Mesodermal cell (in vitro differentiated cells): Measurements from ENCODE around the gene GPR176.

Experiments
- H3K27ac ChIP-seq: 2 replicates; pipeline ENCODE4 v1.7.0; 2013; ENCODE audit warnings: mild to moderate bottlenecking, low read depth, low read length, moderate library complexity; ENCODE audit not compliant: severe bottlenecking
- H3K36me3 ChIP-seq: 2 replicates; pipeline ENCODE4 v1.7.1; 2013; ENCODE audit warnings: mild to moderate bottlenecking, low read length, moderate library complexity; ENCODE audit not compliant: control insufficient read depth, insufficient read depth
- H3K4me1 ChIP-seq: one replicate; pipeline ENCODE4 v1.7.1; 2013; ENCODE audit warnings: mild to moderate bottlenecking, low read length; ENCODE audit not compliant: insufficient read depth, control insufficient read depth, poor library complexity, severe bottlenecking
- H3K4me3 ChIP-seq: 2 replicates; pipeline ENCODE4 v1.7.0; 2013; ENCODE audit warnings: low read length, control low read depth, mild to moderate bottlenecking; ENCODE audit not compliant: insufficient read depth, poor library complexity, severe bottlenecking; ENCODE audit errors: extremely low read depth
- H3K9me3 ChIP-seq: 2 replicates; pipeline ENCODE4 v1.7.1; 2013; ENCODE audit warnings: mild to moderate bottlenecking, low read length, moderate library complexity; ENCODE audit not compliant: control insufficient read depth
- WGBS, 2 experiments: methylation state at CpG; one replicate each; pipeline ENCODE4 v1.1.5; 2013; ENCODE audit warnings: missing lambda C conversion rate in 2 of 2; ENCODE audit not compliant: insufficient coverage in 2 of 2; 5-methylcytosine and 5-hydroxymethylcytosine counted together

The GPR176 gene

GRCh38 chr15:39935241-39935640 lies 15.2 kb upstream of the GPR176 start:
- no peaks in the 10 kb centered on the region for H3K9me3 ChIP-seq
- no peak overlapping the region for H3K27ac ChIP-seq
- H3K4me1 ChIP-seq = peaks cover 24% of the 10 kb centered on the region
- H3K36me3 ChIP-seq = peaks cover 36% of the 10 kb centered on the region
- 91 to 94% methylated on average over 4 of the region's 4 CpGs for WGBS, 2 experiments
- H3K4me3 ChIP-seq = peak overlapping the region; percentile 61

GRCh38 chr15:39934397-39935071 lies 14.5 kb upstream of the GPR176 start:
- 27 to 45% methylated on average over 11 to 13 of the region's 13 CpGs for WGBS, 2 experiments

GRCh38 chr15:39931615-39932014 lies 11.5 kb upstream of the GPR176 start:
- Histone ChIP-seq H3K9me3 (no peaks in the 10 kb centered on the region), H3K36me3 (peaks cover 14% of the 10 kb centered on the region), H3K27ac (no peak overlapping the region), H3K4me3 (no peak overlapping the region), H3K4me1 (peaks cover 6% of the 10 kb centered on the region)
- WGBS, 2 experiments = no CpG with 5 or more reads among the region's 3 CpGs

More at GRCh38 chr15:39934397-39935071, 14.5 kb upstream of the GPR176 start:
- H3K9me3 ChIP-seq = no peaks in the 10 kb centered on the region
- H3K36me3 ChIP-seq = peaks cover 29% of the 10 kb centered on the region
- peak overlapping the region; percentile 61 for H3K4me3 ChIP-seq
- H3K4me1 ChIP-seq = peaks cover 17% of the 10 kb centered on the region
- H3K27ac ChIP-seq = peak overlapping the region; percentile 97

GRCh38 chr15:39926526-39926925 lies 6.5 kb upstream of the GPR176 start:
- H3K4me3 ChIP-seq = no peak overlapping the region
- 100% methylated on average over 4 to 5 of the region's 5 CpGs for WGBS, 2 experiments
- H3K36me3 ChIP-seq = no peaks in the 10 kb centered on the region

GRCh38 chr15:39925112-39925842 lies 5.2 kb upstream of the GPR176 start:
- Histone ChIP-seq H3K4me1 (no peaks in the 10 kb centered on the region), H3K27ac (no peak overlapping the region), H3K36me3 (no peaks in the 10 kb centered on the region), H3K4me3 (no peak overlapping the region), H3K9me3 (no peaks in the 10 kb centered on the region)
- WGBS, 2 experiments = 92 to 94% methylated on average over 2 of the region's 5 CpGs

More at GRCh38 chr15:39926526-39926925, 6.5 kb upstream of the GPR176 start:
- no peaks in the 10 kb centered on the region for H3K9me3 ChIP-seq
- H3K4me1 ChIP-seq = no peaks in the 10 kb centered on the region
- no peak overlapping the region for H3K27ac ChIP-seq

- 57 to 65% methylated on average over 2 of the region's 3 CpGs for WGBS, 2 experiments
- no peak overlapping the region for H3K4me3 ChIP-seq
- no peaks in the 10 kb centered on the region for H3K36me3 ChIP-seq
- no peaks in the 10 kb centered on the region for H3K4me1 ChIP-seq
- no peak overlapping the region for H3K27ac ChIP-seq
- H3K9me3 ChIP-seq = no peaks in the 10 kb centered on the region
Observed at GRCh38 chr15:39924437-39924836, 4.4 kb upstream of the GPR176 start.

GRCh38 chr15:39922462-39923092 lies 2.5 kb upstream of the GPR176 start:
- Histone ChIP-seq H3K4me1 (no peaks in the 10 kb centered on the region), H3K9me3 (no peaks in the 10 kb centered on the region), H3K4me3 (no peak overlapping the region), H3K36me3 (no peaks in the 10 kb centered on the region), H3K27ac (no peak overlapping the region)
- 87 to 100% methylated on average over 1 to 3 of the region's 4 CpGs for WGBS, 2 experiments

GRCh38 chr15:39921274-39921638 lies 1.2 kb upstream of the GPR176 start:
- Histone ChIP-seq H3K4me1 (no peaks in the 10 kb centered on the region), H3K4me3 (peak overlapping the region; percentile 60), H3K27ac (no peak overlapping the region), H3K36me3 (no peaks in the 10 kb centered on the region), H3K9me3 (no peaks in the 10 kb centered on the region)
- 95 to 100% methylated on average over 5 to 6 of the region's 6 CpGs for WGBS, 2 experiments

- Histone ChIP-seq H3K36me3 (no peaks in the 10 kb centered on the region), H3K4me3 (peak overlapping the region; percentile 60), H3K9me3 (no peaks in the 10 kb centered on the region), H3K4me1 (no peaks in the 10 kb centered on the region), H3K27ac (no peak overlapping the region)
- 3 to 5% methylated on average over 49 to 60 of the region's 70 CpGs for WGBS, 2 experiments
Observed at GRCh38 chr15:39920510-39921273, 626 bp upstream of the GPR176 start.

GRCh38 chr15:39919411-39919747 lies 687 bp downstream of the GPR176 start:
- Histone ChIP-seq H3K27ac (no peak overlapping the region), H3K9me3 (no peaks in the 10 kb centered on the region)

More at GRCh38 chr15:39919411-39919747, 687 bp downstream of the GPR176 start:
- 6% methylated on average over 12 of the region's 15 CpGs for WGBS, 2 experiments
- Histone ChIP-seq H3K4me1 (no peaks in the 10 kb centered on the region), H3K4me3 (peak overlapping the region; percentile 60), H3K36me3 (no peaks in the 10 kb centered on the region)
